Neural cell (in vitro differentiated cells): ENCODE data around the gene IMPACT.

ENCODE experiments used
- EZH2 ChIP-seq: fragments of 200-600, 300-800 bp; shearing (Covaris generic), sonication (generic); IDR thresholded peaks from 2 replicates; pipeline ENCODE4 v1.6.1; 2014; ENCODE audit warnings: antibody characterized with exemption, low read length, borderline replicate concordance, mild to moderate bottlenecking; ENCODE audit not compliant: insufficient read depth, poor library complexity, severe bottlenecking
- TF ChIP-seq, protein P1 (sequence below): fragments of 450-650 bp; IDR thresholded peaks from 2 replicates; pipeline ENCODE4 v1.5.1; 2014; ENCODE audit warnings: antibody characterized with exemption, mild to moderate bottlenecking, moderate library complexity; ENCODE audit not compliant: poor library complexity, severe bottlenecking

DNA sequence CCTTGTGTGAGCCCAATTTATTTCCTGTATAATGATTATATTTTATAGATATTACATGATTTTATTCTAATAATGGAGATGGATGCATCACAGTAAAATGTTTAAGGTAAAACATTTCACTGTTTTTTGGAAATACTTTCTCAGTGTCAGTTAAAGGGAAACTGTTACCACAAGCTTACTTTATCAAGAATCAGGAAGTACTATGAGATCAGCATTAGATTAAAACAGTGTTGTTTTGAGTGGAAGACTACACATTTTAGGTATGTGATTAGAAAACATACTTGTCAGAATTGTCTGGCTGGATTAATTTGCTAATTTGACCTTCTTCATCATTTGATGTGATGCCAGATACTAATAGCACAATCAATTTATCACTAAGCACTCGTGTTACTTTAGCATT is 33.9 kb downstream of the IMPACT start, which contains the start of gene HRH4:
- TF ChIP-seq, protein P1, sequence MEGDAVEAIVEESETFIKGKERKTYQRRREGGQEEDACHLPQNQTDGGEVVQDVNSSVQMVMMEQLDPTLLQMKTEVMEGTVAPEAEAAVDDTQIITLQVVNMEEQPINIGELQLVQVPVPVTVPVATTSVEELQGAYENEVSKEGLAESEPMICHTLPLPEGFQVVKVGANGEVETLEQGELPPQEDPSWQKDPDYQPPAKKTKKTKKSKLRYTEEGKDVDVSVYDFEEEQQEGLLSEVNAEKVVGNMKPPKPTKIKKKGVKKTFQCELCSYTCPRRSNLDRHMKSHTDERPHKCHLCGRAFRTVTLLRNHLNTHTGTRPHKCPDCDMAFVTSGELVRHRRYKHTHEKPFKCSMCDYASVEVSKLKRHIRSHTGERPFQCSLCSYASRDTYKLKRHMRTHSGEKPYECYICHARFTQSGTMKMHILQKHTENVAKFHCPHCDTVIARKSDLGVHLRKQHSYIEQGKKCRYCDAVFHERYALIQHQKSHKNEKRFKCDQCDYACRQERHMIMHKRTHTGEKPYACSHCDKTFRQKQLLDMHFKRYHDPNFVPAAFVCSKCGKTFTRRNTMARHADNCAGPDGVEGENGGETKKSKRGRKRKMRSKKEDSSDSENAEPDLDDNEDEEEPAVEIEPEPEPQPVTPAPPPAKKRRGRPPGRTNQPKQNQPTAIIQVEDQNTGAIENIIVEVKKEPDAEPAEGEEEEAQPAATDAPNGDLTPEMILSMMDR: no peak
- no peak for TF ChIP-seq EZH2
